NCI-H1436 treated with DMSO at 0.1 percent for 48 hours (cell line): ENCODE data around the gene SIX3.

ENCODE experiments used
- DNase-seq: peaks from one replicate; lab custom pipeline; 2025; lab: John Stamatoyannopoulos, UW

The SIX3 gene

DNA sequence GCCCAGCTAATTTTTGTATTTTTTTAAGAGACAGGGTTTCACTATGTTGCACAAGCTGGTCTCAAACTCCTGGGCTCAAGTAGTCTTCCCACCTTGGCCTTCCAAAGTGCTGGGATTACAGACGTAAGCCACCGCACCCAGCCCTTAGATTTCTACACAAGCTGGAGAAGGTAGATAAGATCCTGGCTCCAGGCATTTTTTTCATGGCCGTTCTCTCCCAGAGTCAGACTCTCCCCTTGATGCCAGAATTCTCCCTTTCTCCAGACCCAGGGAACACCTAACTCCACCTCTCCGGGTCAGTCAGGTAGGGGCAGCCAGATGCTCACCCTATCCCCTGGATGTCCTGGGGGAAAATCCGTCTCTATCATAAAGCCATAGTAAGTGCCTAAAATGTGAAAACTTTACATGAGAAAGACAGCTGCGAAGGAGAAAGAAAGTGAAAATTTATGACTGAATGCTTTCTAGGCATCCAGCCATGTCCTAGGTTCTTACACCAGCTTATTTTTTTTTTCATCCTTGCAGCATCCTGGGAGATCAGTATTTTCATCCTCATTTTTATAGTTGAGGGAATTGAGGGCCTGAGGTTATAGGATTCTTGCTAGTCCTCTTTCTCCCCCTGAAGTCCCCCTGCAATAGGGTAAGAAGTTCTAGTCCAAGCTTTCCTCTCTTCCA lies 16.3 kb downstream of the SIX3 start:
- DNase-seq, result no peak

DNA sequence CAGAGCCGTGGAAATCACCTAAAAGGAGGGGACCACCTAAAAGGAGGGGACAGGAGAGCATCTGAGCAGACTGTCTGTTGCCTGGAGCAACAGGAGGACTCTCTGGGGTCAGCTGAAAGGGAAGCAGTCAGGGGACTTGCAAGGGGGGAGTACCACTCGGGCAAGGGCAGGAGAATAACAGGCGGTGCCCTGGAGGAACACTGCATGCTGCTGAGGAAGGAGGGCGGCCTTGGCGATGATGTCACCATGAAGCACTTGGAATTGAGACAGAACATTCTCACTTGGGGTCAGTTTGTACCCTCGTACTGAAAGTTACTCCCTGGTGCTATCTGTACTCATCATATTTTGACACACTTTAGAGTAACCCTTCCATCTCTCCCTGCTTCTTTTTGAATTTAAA lies 18.4 kb downstream of the SIX3 start:
- DNase-seq, result no peak

DNA sequence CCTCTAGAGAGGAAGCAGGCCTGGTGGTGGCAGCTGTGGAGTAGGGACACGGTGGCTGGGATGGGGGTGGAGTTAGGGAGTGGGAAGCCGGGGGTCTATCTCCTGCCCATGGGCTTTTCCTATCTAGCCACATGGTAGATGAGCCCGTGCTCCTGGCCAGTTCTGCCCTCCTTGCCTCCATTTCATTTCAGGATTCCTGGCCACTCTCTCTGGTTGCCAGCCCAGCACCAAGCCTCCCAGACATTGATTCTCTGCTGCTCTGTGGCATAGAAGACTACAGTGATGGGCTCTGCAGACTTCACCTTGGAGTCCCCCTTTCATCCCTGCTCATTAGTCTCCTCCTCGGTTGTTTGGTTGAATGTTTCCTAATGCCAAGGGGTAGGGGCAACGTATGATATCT lies 19.4 kb downstream of the SIX3 start:
- no peak for DNase-seq

- DNase-seq, result no peak
Measured at GRCh38 chr2:44962176-44962695, 20.7 kb downstream of the SIX3 start.

DNA sequence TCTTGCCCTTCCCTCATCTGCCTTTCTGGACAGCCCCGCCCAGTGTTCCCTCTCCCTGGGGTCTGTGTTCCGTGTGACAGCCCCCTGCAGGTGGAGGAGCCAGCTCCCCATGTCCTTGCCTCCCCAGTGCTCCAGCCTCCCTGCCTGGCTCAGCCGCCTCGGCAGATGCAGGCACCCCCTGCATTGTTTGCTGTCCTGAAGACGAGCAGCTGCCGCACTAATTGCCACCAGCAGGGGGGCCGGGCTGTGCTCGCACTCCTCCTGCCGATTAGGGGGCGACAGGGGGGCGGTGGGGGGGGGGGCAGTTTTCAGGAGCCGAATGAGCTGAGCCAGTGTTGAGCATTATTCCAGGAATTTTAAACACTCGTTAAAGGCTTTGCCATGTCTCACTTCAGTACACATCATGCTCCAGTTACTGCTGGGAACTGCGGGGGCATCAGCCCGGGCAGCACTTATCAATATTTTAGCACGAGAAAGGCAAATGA lies 23.3 kb downstream of the SIX3 start:
- DNase-seq, result no peak

GRCh38 chr2:44965684-44966083 lies 24.2 kb downstream of the SIX3 start:
- DNase-seq, result no peak

DNA sequence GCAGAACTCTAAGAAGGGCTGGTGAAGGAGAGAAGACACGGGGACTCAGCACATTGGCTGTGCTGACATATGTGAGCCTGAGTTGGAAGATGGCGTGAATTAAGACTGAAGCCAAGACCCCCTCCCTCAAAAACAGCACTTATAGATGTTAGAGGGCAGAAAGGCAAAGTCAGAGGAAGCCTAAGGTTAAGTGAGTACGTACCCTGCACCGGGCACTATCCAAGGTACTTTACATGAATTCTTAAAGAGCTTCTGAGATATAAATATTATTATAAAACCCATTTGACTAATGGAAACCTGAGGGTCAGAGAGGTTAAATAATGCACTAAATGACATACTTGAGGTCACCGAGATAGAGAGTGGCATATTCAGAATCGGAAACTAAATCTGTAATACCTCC lies 25.6 kb downstream of the SIX3 start:
- no peak for DNase-seq

DNA sequence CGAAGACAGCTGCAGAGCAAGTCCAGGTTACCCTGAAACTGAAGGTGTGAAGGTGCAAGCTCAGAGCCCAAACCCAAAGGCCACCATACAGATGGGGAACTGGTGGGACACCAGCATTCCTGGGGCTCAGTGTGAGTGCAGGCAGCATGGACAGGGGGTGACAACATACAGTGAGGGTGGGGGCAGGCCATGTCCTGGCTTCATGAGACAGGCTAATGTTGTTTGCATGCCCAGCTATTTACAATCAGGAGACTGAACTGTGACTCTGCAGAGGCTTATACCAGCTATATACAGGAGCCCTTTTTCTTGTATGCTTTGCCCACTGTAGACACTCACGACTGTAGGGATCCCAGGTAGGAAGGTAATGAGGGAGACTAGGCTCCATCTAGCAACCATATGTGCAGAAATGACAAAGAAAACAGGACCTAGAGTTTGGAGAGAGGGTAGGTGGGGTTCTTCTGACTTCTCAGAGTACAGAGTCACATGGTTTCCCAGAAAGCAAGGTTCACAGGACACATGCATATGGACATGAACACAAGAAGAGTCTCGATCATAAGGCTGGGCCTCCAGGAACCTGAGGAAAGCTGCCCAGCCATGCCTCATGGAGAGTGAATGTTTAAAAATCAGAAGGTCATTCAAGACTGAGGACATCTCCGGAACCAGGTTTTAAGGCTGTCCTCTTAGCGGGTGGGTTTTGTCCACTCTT lies 26.4 kb downstream of the SIX3 start:
- no peak for DNase-seq

DNA sequence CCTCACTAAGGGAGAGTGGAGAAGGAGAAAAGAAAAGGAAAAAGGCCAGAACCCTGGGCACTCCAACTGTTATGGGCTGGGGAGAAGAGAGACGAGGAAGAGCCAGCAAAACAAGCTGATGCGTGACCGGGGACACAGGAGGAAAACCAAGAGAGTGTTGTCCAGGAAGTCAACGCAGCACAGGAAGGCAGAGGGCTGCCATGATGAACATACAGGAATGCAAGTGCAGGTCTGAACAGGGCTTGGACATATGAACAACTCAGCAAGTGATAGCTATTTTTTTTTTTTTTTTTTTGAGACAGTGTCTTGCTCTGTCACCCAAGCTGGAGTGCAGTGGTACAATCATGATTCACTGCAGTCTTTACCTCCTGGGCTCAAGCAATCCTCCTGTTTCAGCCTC lies 28.4 kb downstream of the SIX3 start:
- no peak for DNase-seq

GRCh38 chr2:44970846-44971450 lies 29.4 kb downstream of the SIX3 start:
- no peak for DNase-seq

GRCh38 chr2:44972771-44973535 lies 31.5 kb downstream of the SIX3 start:
- DNase-seq, result no peak

DNA sequence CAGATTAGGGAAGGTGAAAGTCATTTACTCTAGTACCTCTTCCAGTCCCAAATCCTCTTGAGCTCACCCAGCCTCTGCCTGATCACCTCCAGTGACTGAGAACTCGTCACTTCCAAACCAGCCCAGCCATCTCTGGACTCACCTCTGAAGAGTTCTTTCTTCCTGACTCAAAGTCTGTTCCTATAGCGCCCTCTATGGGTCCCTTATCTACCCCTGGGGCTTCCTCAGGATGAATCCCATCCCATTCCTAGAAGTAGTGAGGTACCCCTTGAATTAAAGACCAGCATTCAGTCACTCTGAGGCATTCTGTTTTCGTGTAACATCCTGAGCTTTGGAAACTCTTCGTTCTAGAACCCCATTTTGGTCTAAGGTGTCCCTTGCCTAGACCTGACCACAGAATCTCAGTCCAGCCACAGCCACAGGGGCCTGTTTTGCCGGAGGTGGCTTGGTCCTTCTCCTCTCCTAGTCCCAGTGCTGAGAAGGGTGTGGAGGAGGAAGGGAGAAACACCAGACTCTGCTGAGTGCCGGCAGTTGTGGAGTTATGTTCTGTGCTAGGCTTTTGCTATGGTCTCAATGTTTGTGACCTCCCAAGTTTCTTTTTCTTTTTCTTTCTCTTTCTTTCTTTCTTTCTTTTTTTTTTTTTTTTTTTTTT lies 32.7 kb downstream of the SIX3 start:
- peak; percentile 31 for DNase-seq

- DNase-seq, result no peak
Measured at GRCh38 chr2:44975571-44976450, 34.3 kb downstream of the SIX3 start.

DNA sequence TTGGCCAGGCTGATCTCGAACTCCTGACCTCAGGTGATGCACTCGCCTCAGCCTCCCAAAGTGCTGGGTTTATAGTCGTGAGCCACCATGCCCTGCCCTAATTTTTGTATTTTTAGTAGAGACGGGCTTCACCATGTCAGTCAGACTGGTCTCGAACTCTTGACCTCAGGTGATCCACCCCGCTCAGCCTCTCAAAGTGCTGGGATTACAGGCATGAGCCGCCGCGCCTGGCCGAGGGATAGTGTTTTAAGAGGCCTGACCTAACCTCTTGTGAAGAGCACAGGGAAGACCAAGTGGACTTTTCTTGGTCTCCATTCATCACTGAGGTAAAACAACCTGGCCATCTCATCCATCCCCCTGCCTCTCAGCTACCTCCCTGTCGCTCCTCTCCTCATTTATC lies 38.1 kb downstream of the SIX3 start:
- DNase-seq, result no peak

DNA sequence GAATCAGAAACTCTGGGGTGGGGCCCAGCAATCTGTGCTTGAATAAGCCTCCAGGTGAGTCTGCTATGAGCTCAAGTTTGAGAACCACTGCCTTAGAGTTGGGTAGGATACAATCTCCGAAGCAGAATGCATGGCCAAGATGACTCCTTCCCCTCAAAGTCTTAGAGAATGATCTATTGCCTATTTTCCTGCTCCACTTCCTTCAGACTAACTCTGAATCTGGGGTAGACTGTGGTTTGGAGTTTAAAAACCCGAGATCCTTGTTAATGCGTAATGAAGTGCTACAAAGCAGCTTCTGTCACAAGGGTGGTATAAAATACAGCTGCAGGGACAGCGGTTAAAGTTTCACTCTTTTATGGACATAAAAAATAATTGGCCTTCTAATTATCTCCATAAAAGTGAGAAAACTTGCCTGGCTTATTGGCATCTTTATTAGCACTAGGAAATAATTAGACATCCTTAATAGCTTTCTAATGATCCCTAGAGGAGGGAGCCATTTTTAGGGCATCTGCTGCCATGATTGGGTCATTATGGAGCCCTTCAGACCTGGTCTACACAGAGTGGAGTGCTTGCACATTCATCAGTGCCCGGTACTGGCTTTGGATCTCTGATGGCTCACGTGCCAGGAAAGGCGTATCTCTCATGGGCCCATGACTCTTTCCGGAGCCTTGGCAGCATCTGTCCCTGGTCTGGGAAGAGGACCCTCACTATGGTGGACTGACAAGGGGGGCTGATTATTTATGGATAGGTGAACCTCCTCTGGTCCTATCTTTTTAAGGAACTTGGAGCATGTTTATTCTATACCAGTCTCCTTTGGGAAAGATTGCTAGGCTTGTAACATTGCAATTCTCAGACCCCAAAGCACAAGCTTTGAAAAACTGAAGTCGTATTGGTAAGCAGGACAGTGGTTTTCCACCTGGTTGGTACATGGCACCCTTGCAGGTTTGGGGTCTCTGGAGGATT lies 39.5 kb downstream of the SIX3 start:
- no peak for DNase-seq

GRCh38 chr2:44981714-44982108 lies 40.2 kb downstream of the SIX3 start:
- peak; percentile 53 for DNase-seq

DNA sequence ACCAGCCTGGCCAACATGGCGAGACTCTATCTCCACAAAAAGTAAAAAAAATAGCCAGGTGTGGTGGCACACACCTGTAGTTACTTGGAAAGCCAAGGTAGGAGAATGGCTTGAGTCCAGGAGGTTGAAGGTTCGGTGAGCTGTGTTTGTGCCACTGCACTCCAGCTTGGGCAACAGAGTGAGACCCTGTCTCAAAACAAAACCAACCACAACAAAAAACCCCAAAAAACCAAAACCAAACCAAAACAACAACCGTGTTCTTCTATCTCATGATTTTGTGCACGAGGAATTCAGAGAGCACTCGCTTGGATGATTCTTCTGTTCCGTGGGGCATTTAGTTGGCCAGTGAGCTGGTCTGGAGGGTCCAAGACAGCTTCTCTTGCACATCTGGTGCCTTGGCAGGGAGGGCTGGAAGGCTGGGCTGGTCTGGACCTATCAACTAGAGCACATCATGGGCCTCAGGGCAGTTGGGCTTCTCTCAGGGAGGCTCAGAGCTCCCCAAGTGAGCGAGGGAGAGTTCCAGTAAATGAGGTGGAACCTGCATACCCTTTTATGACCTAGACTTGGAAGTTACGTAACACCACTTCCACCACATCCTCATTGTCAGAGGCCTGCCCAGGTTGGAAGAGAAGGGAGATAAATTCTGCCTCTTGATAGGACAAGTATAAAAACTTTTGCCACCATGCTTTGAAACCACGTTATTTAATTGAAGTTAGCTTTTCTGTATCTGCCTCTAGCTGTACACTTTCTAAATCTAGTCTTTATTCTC lies 42.5 kb downstream of the SIX3 start:
- DNase-seq, result no peak

DNA sequence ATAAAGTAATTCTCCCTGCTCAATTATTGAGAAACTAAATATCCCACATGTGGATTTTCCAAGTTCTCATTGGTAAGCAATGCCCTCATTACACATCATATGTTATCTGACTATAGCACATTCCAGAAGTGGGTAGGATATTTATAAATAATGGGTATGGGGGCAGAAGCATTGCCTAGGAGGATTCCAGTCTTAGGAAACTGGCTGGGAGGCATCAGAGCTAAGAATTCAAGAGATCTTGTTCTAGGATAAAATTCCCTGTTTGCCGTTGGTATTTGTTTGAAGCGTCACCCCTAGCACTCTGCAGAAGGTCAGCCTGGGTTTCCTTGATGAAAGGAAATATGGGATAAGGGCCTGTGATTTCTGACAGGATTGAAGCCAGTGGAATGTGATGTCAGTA lies 47.7 kb downstream of the SIX3 start:
- DNase-seq, result no peak

DNA sequence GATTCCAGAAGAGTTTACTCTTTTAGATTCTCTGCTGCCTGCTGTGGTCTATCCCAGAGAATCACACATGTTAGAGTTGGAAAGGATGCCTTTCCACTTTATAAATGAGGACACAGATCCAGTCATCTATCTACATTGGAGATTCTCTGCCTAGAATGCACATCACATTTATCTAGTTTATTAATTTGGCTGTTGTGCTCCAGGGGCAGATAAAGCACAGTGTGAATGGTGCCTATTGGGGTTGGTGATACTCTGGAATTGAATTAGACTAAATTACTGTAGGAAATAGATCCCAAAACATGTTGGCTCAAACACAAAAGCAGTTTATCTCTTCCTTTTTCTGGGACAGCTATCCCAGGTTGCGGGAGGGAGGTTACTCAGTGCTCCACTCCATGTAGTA lies 52.9 kb downstream of the SIX3 start:
- DNase-seq, result no peak
